NK-92 (cell line): ENCODE measurements around the gene EEF2.
"Not testable (repeated sequence)": the region's sequence is repeated elsewhere in the genome, so short reads cannot be mapped to it uniquely, and the experiment has no call there.

Source experiments
- DNase-seq: peaks from one replicate; lab custom pipeline; 2025; ENCODE audit not compliant: unreplicated experiment; lab: John Stamatoyannopoulos, UW

Gene EEF2

GRCh38 chr19:4015705-4016402 lies 30.6 kb upstream of the EEF2 start:
- DNase-seq, result no peak

- no peak for DNase-seq
These were observed 29.6 kb upstream of the EEF2 start for GRCh38 chr19:4014541-4015491.

GRCh38 chr19:4013886-4014540 lies 28.8 kb upstream of the EEF2 start:
- DNase-seq, result no peak

GRCh38 chr19:4012975-4013634 lies 27.8 kb upstream of the EEF2 start:
- DNase-seq, result no peak

GRCh38 chr19:4012092-4012974 lies 27.1 kb upstream of the EEF2 start:
- DNase-seq, result no peak

- not testable (repeated sequence) for DNase-seq
These were observed 26.2 kb upstream of the EEF2 start for GRCh38 chr19:4011430-4011829.

GRCh38 chr19:4010808-4011110 lies 25.5 kb upstream of the EEF2 start:
- no peak for DNase-seq

- DNase-seq, result no peak
These were observed 24.9 kb upstream of the EEF2 start for GRCh38 chr19:4009990-4010807.

GRCh38 chr19:4007836-4008539 lies 22.7 kb upstream of the EEF2 start:
- DNase-seq, result no peak

- peak; percentile 69 for DNase-seq
These were observed 22.0 kb upstream of the EEF2 start, which contains the start of gene PIAS4 for GRCh38 chr19:4007021-4007835. Gene PIAS4, plus strand, starts transcription at chr19:4007736. Its CDS starts 25 bp downstream, at chr19:4007761.

- not testable (repeated sequence) for DNase-seq
These were observed 20.2 kb upstream of the EEF2 start for GRCh38 chr19:4005436-4005835.

- not testable (repeated sequence) for DNase-seq
These were observed 15.5 kb upstream of the EEF2 start for GRCh38 chr19:4000798-4001197.

GRCh38 chr19:3998667-3999412 lies 13.6 kb upstream of the EEF2 start:
- not testable (repeated sequence) for DNase-seq

- DNase-seq, result no peak
These were observed 10.3 kb upstream of the EEF2 start for GRCh38 chr19:3995607-3996006.

- no peak for DNase-seq
These were observed 5.5 kb upstream of the EEF2 start for GRCh38 chr19:3990815-3991117.

- no peak for DNase-seq
These were observed 2.5 kb upstream of the EEF2 start for GRCh38 chr19:3987619-3988371.
